Endometrial microvascular endothelial cells (primary cell): ENCODE results near the gene FLYWCH2. TPM values are rescaled to one million over a fixed set of nuclear protein-coding genes. Genes with fewer than 3 reads are reported as not detected.

Experiments used
- in situ Hi-C: cut with HindIII; loops from 2 replicates; pipeline ENCODE4 v1.10.0; 2017; ENCODE audit warnings: low sequenced_read_pairs, low pct_unique_long_range_greater_than_20kb; ENCODE audit errors: inconsistent ontology term
- total RNA-seq: library from RNA; depleted of rRNA; stranded (reverse); fragments of >200 nt; gene quantifications from one replicate; pipeline ENCODE4 v1.2.3, GENCODE V29; 2015; ENCODE audit errors: inconsistent ontology term

Gene FLYWCH2
- total RNA-seq, 1 donor from 2014 or later = 44.1 TPM

GRCh38 chr16:2874032-2874911 is 8.7 kb upstream of the FLYWCH2 start:
- in situ Hi-C loops = no loop called here

GRCh38 chr16:2874912-2875362 is 8.1 kb upstream of the FLYWCH2 start:
- in situ Hi-C loops = no loop called here

GRCh38 chr16:2879854-2880508 is 3.0 kb upstream of the FLYWCH2 start:
- in situ Hi-C loops = no loop called here

GRCh38 chr16:2881783-2882649 is 999 bp upstream of the FLYWCH2 start:
- in situ Hi-C loops = no loop called here

- in situ Hi-C loops = no loop called here
Observed at GRCh38 chr16:2883458-2883908, 468 bp downstream of the FLYWCH2 start.

GRCh38 chr16:2884041-2884451 is 1.0 kb downstream of the FLYWCH2 start:
- in situ Hi-C loops = no loop called here

GRCh38 chr16:2894231-2894630 is 11.2 kb downstream of the FLYWCH2 start:
- in situ Hi-C loops = no loop called here

- in situ Hi-C loops = no loop called here
Observed at GRCh38 chr16:2895813-2896212, 12.8 kb downstream of the FLYWCH2 start.

- in situ Hi-C loops = no loop called here
Observed at GRCh38 chr16:2896480-2897010, 13.5 kb downstream of the FLYWCH2 start.

GRCh38 chr16:2897110-2897509 is 14.1 kb downstream of the FLYWCH2 start:
- in situ Hi-C loops = no loop called here

GRCh38 chr16:2898831-2899563 is 16.0 kb downstream of the FLYWCH2 start:
- in situ Hi-C loops = no loop called here

- in situ Hi-C loops = no loop called here
Observed at GRCh38 chr16:2899564-2900072, 16.6 kb downstream of the FLYWCH2 start.

GRCh38 chr16:2900526-2901075 is 17.6 kb downstream of the FLYWCH2 start:
- in situ Hi-C loops = no loop called here

GRCh38 chr16:2902337-2903130 is 19.5 kb downstream of the FLYWCH2 start:
- in situ Hi-C loops = no loop called here

GRCh38 chr16:2904100-2904921 is 21.3 kb downstream of the FLYWCH2 start:
- in situ Hi-C loops = no loop called here

- in situ Hi-C loops = no loop called here
Observed at GRCh38 chr16:2904922-2905240, 21.9 kb downstream of the FLYWCH2 start.
